Muscle of arm (tissue), 12 donors: ENCODE results near the gene SPATA31C1. TPM values are rescaled to one million over a fixed set of nuclear protein-coding genes. Genes with fewer than 3 reads are reported as not detected.
"Not testable (repeated sequence)": the region's sequence is repeated elsewhere in the genome, so short reads cannot be mapped to it uniquely, and the experiment has no call there.

Source experiments
- DNase-seq: peaks from one replicate; pipeline ENCODE4 v3.0.0-alpha.2; 2013
- polyA plus RNA-seq, 12 donors: library from polyadenylated mRNA; unstranded; fragments of 120-200 nt; gene quantifications; one replicate each; pipeline ENCODE4 v1.2.1, GENCODE V29; 2013; ENCODE audit not compliant: insufficient read length in 12 of 12

SPATA31C1 gene
- polyA plus RNA-seq, 12 donors: 0.07 to 0.70 (median 0.26) TPM; not detected in 7

GRCh38 chr9:87937352-87937751, 19.6 kb downstream of the SPATA31C1 start:
- not testable (repeated sequence) for DNase-seq

- DNase-seq: not testable (repeated sequence)
Measured at GRCh38 chr9:87937918-87938317, 20.2 kb downstream of the SPATA31C1 start.

- DNase-seq: not testable (repeated sequence)
Measured at GRCh38 chr9:87938336-87938735, 20.6 kb downstream of the SPATA31C1 start.

- not testable (repeated sequence) for DNase-seq
Measured at GRCh38 chr9:87939096-87939495, 21.3 kb downstream of the SPATA31C1 start.

- no peak for DNase-seq
Measured at GRCh38 chr9:87944096-87944495, 26.3 kb downstream of the SPATA31C1 start.

- no peak for DNase-seq
Measured at GRCh38 chr9:87944682-87945081, 26.9 kb downstream of the SPATA31C1 start.

GRCh38 chr9:87950296-87950695, 32.5 kb downstream of the SPATA31C1 start:
- no peak for DNase-seq

- DNase-seq: no peak
Measured at GRCh38 chr9:87950765-87951488, 33.2 kb downstream of the SPATA31C1 start.

- no peak for DNase-seq
Measured at GRCh38 chr9:87954230-87954629, 36.5 kb downstream of the SPATA31C1 start.

GRCh38 chr9:87957839-87958238, 40.1 kb downstream of the SPATA31C1 start:
- DNase-seq: no peak

GRCh38 chr9:87958591-87958990, 40.8 kb downstream of the SPATA31C1 start:
- DNase-seq: no peak

- no peak for DNase-seq
Measured at GRCh38 chr9:87959916-87960581, 42.3 kb downstream of the SPATA31C1 start.

GRCh38 chr9:87963770-87964169, 46.0 kb downstream of the SPATA31C1 start:
- DNase-seq: no peak

- DNase-seq: no peak
Measured at GRCh38 chr9:87964826-87965225, 47.1 kb downstream of the SPATA31C1 start.

- no peak for DNase-seq
Measured at GRCh38 chr9:87968155-87968554, 50.4 kb downstream of the SPATA31C1 start.

GRCh38 chr9:87970602-87971001, 52.8 kb downstream of the SPATA31C1 start:
- DNase-seq: no peak

GRCh38 chr9:87973122-87973521, 55.4 kb downstream of the SPATA31C1 start:
- no peak for DNase-seq

Other genes with a start within 250 kb of the SPATA31C1 start
- 10 to 100 TPM in 11 of 12 donors, not detected in 1; 35.6 to 76.1 (median 47.0) TPM for gene CTSL, start 191.8 kb upstream of the SPATA31C1 start, polyA plus RNA-seq
- under 1 TPM in 1 of 12 donors, not detected in 11; 0.06 TPM for gene SPATA31E1, start 35.1 kb upstream of the SPATA31C1 start, polyA plus RNA-seq
- 1 to 10 TPM in 11 of 12 donors, not detected in 1; 5.0 to 9.2 (median 6.6) TPM for gene CDK20, start 56.6 kb downstream of the SPATA31C1 start, polyA plus RNA-seq
- gene SPATA31C2, start 220.5 kb downstream of the SPATA31C1 start, polyA plus RNA-seq: under 1 TPM in 6 of 12 donors, not detected in 6; 0.08 to 0.32 (median 0.17) TPM